A549 (cell line): ENCODE measurements around the gene SH3PXD2A. TPM values are rescaled to one million over a fixed set of nuclear protein-coding genes. Genes with fewer than 3 reads are reported as not detected.

Experiments used
- ATAC-seq, 2 experiments: fragments of 200-7000 bp in 1 of 2; fragments of >200 bp in 1 of 2; cut with Nextera tagmentation in 1 of 2; cut with Tn5 transposase in 1 of 2; 3 replicates each; pipeline versions ENCODE4 v1.8.0 to v1.9.1; 2018 to 2020; ENCODE audit warnings: mild to moderate bottlenecking in 1 of 2, moderate library complexity in 1 of 2
- CTCF ChIA-PET: fragments of 300-600 bp; sonication (Branson Sonifier 250); formaldehyde crosslinking; extraction: SDS; loops from one replicate; lab custom pipeline; 2021; ENCODE audit warnings: antibody characterized with exemption, inconsistent platforms; lab: Yijun Ruan, JAX
- POLR2A ChIA-PET: fragments of 350-600 bp; formaldehyde crosslinking; extraction: SDS; loops from one replicate; lab custom pipeline; 2021; ENCODE audit warnings: antibody characterized with exemption, inconsistent platforms; lab: Yijun Ruan, JAX
- DNase-seq, 2 experiments: peaks; one replicate each; pipeline versions ENCODE4 v3.0.0 to v3.0.0-alpha.2; 2011 to 2016; ENCODE audit warnings: low read depth in 1 of 2, low spot score in 1 of 2
- FAIRE-seq: peaks from 2 replicates; lab custom pipeline; 2011; peaks lifted over from hg19 to GRCh38; lab: Jason Lieb, UNC
- H3K27ac ChIP-seq, 2 experiments: fragments of >200 bp; sonication (Bioruptor Twin); formaldehyde crosslinking; 3 replicates each; pipeline ENCODE4 v1.5.1; 2016 to 2017
- H3K4me1 ChIP-seq: fragments of >200 bp; sonication (Bioruptor Twin); formaldehyde crosslinking; 3 replicates; pipeline ENCODE4 v1.6.1; 2016
- H3K4me2 ChIP-seq: fragments of >200 bp; sonication (Bioruptor Twin); formaldehyde crosslinking; 3 replicates; pipeline ENCODE4 v1.6.1; 2016
- H3K4me3 ChIP-seq: fragments of >200 bp; sonication (Bioruptor Twin); formaldehyde crosslinking; 3 replicates; pipeline ENCODE4 v1.5.1; 2016
- H3K9me3 ChIP-seq: fragments of >200 bp; sonication (Bioruptor Twin); formaldehyde crosslinking; 3 replicates; pipeline ENCODE4 v1.6.1; 2016
- ATOH8 ChIP-seq: fragments of 250-450 bp; sonication (Bioruptor Pico); IDR thresholded peaks from 2 replicates; pipeline ENCODE4 v1.5.0; 2020; ENCODE audit warnings: low read depth, mild to moderate bottlenecking, moderate library complexity
- BCL3 ChIP-seq: fragments of >200 bp; sonication (Bioruptor Twin); formaldehyde crosslinking; IDR thresholded peaks from 3 replicates; pipeline ENCODE4 v1.6.1; 2016
- BHLHE40 ChIP-seq: IDR thresholded peaks from 2 replicates; pipeline ENCODE4 v1.6.1; 2012; ENCODE audit warnings: low read depth, low read length, inconsistent platforms
- CBX2 ChIP-seq: fragments of 200-600 bp; sonication (generic); IDR thresholded peaks from 2 replicates; pipeline ENCODE4 v1.6.1; 2016; ENCODE audit warnings: low read depth, mild to moderate bottlenecking, borderline replicate concordance
- CBX8 ChIP-seq: fragments of 200-600 bp; sonication (generic); IDR thresholded peaks from 2 replicates; pipeline ENCODE4 v1.6.1; 2016
- CEBPB ChIP-seq, 2 experiments: fragments of >200 bp in 1 of 2; sonication (Bioruptor Twin) in 1 of 2; formaldehyde crosslinking in 1 of 2; IDR thresholded peaks; 2 replicates each; pipeline ENCODE4 v1.6.1; 2012 to 2016
- CHD4 ChIP-seq: fragments of 200-600 bp; sonication (generic); IDR thresholded peaks from 2 replicates; pipeline ENCODE4 v1.6.1; 2016; ENCODE audit warnings: antibody characterized with exemption, mild to moderate bottlenecking, borderline replicate concordance
- E2F6 ChIP-seq: IDR thresholded peaks from 2 replicates; pipeline ENCODE4 v1.6.1; 2012; ENCODE audit warnings: low read depth, borderline replicate concordance
- EHMT2 ChIP-seq: fragments of 200-600 bp; sonication (generic); IDR thresholded peaks from 2 replicates; pipeline ENCODE4 v1.6.1; 2016; ENCODE audit warnings: antibody characterized with exemption, low read depth, mild to moderate bottlenecking, moderate library complexity
- EP300 ChIP-seq, 2 experiments: fragments of >200 bp; sonication (Bioruptor Twin); formaldehyde crosslinking; IDR thresholded peaks; 2 replicates in 1 of 2; 3 replicates in 1 of 2; pipeline ENCODE4 v1.6.1; 2016 to 2017
- ESRRA ChIP-seq: fragments of 150-350 bp; IDR thresholded peaks from 2 replicates; pipeline ENCODE4 v1.6.1; 2014; ENCODE audit warnings: mild to moderate bottlenecking, low read length, borderline replicate concordance
- FOSL2 ChIP-seq, 2 experiments: fragments of 450-650 bp in 1 of 2; fragments of >200 bp in 1 of 2; sonication (Bioruptor Twin) in 1 of 2; formaldehyde crosslinking; IDR thresholded peaks; 2 replicates each; pipeline versions ENCODE4 v1.5.0 to v1.6.1; 2016 to 2020; ENCODE audit warnings: mild to moderate bottlenecking in 1 of 2, moderate library complexity in 1 of 2
- FOXS1 ChIP-seq: fragments of 250-450 bp; sonication (Bioruptor Pico); IDR thresholded peaks from 2 replicates; pipeline ENCODE4 v1.5.0; 2020; ENCODE audit warnings: mild to moderate bottlenecking, moderate library complexity
- HOXB13 ChIP-seq: fragments of 250-450 bp; sonication (Bioruptor Pico); IDR thresholded peaks from 2 replicates; pipeline ENCODE4 v1.5.0; 2020; ENCODE audit warnings: low read depth, mild to moderate bottlenecking, moderate library complexity
- JUN ChIP-seq, 2 experiments: fragments of >200 bp; sonication (Bioruptor Twin); formaldehyde crosslinking; IDR thresholded peaks; 2 replicates in 1 of 2; 3 replicates in 1 of 2; pipeline ENCODE4 v1.6.1; 2016 to 2017
- JUNB ChIP-seq: fragments of >200 bp; sonication (Bioruptor Twin); formaldehyde crosslinking; IDR thresholded peaks from 2 replicates; pipeline ENCODE4 v1.6.1; 2016
- KDM5A ChIP-seq: fragments of 200-600 bp; sonication (generic); IDR thresholded peaks from 2 replicates; pipeline ENCODE4 v1.6.1; 2016; ENCODE audit warnings: antibody characterized with exemption, mild to moderate bottlenecking
- NFE2L2 ChIP-seq: fragments of 150-350 bp; conservative IDR thresholded peaks from 2 replicates; pipeline ENCODE4 v1.6.1; 2014; ENCODE audit warnings: low read length
- NPAS2 ChIP-seq: fragments of 250-450 bp; sonication (Bioruptor Pico); IDR thresholded peaks from 2 replicates; pipeline ENCODE4 v1.8.0; 2022; ENCODE audit warnings: mild to moderate bottlenecking, moderate library complexity, borderline replicate concordance
- NR3C1 ChIP-seq: fragments of >200 bp; sonication (Bioruptor Twin); formaldehyde crosslinking; IDR thresholded peaks from 3 replicates; pipeline ENCODE4 v1.6.1; 2017
- PBX3 ChIP-seq: IDR thresholded peaks from 2 replicates; pipeline ENCODE4 v1.6.1; 2012
- PHF8 ChIP-seq: fragments of 200-600 bp; sonication (generic); IDR thresholded peaks from 2 replicates; pipeline ENCODE4 v1.6.1; 2016; ENCODE audit warnings: low read depth, mild to moderate bottlenecking, antibody characterized with exemption, moderate library complexity, borderline replicate concordance
- RAD21 ChIP-seq, 2 experiments: fragments of >200 bp in 1 of 2; sonication (Bioruptor Twin) in 1 of 2; formaldehyde crosslinking in 1 of 2; IDR thresholded peaks in 1 of 2; conservative IDR thresholded peaks in 1 of 2; 2 replicates in 1 of 2; 3 replicates in 1 of 2; pipeline ENCODE4 v1.6.1; 2012 to 2018; ENCODE audit warnings: inconsistent platforms in 1 of 2
- RCOR1 ChIP-seq: fragments of 150-350 bp; IDR thresholded peaks from 2 replicates; pipeline ENCODE4 v1.6.1; 2014; ENCODE audit warnings: antibody characterized with exemption, low read length, low read depth
- RFX5 ChIP-seq: fragments of 450-650 bp; IDR thresholded peaks from 2 replicates; pipeline ENCODE4 v1.7.1; 2014; ENCODE audit warnings: antibody characterized with exemption, mild to moderate bottlenecking, moderate library complexity
- SMC3 ChIP-seq: fragments of >200 bp; sonication (Bioruptor Twin); formaldehyde crosslinking; IDR thresholded peaks from 3 replicates; pipeline ENCODE4 v1.6.1; 2018; ENCODE audit warnings: inconsistent platforms
- TFCP2L1 ChIP-seq: fragments of 250-450 bp; sonication (Bioruptor Pico); IDR thresholded peaks from 2 replicates; pipeline ENCODE4 v1.5.0; 2021; ENCODE audit warnings: mild to moderate bottlenecking
- ZC3H11A ChIP-seq: fragments of 450-650 bp; IDR thresholded peaks from 2 replicates; pipeline ENCODE4 v1.6.1; 2014; ENCODE audit warnings: antibody characterized with exemption, mild to moderate bottlenecking
- ZSCAN20 ChIP-seq: fragments of 250-450 bp; sonication (Bioruptor Pico); IDR thresholded peaks from 2 replicates; pipeline ENCODE4 v1.8.0; 2022; ENCODE audit warnings: mild to moderate bottlenecking, moderate library complexity
- WGBS: methylation state at CpG from one replicate; pipeline ENCODE4 v1.1.6; 2017; ENCODE audit errors: missing lambda C conversion rate; 5-methylcytosine and 5-hydroxymethylcytosine counted together
- polyA plus RNA-seq, 4 experiments: library from polyadenylated mRNA; depleted of rRNA in 3 of 4; stranded (reverse); fragments of >200 nt; fragmentation: RNase III in 1 of 4; extraction: RNeasy Plus Mini Kit Qiagen cat#74134 plus additional on column Dnase treatment in 1 of 4; gene quantifications; 2 replicates in 3 of 4; 3 replicates in 1 of 4; pipeline ENCODE4 v1.2.3, GENCODE V29; 2011 to 2017
- TF ChIP-seq, protein P1 (sequence below): IDR thresholded peaks from 2 replicates; pipeline ENCODE4 v1.6.1; 2012
- TF ChIP-seq, protein P2 (sequence below): fragments of >200 bp; sonication (Bioruptor Twin); formaldehyde crosslinking; IDR thresholded peaks from 3 replicates; pipeline ENCODE4 v1.5.1; 2016

Gene SH3PXD2A
- polyA plus RNA-seq, 2 of the 4 experiments (the other 2 are of a cell fraction): 2.4 to 3.9 TPM

DNA sequence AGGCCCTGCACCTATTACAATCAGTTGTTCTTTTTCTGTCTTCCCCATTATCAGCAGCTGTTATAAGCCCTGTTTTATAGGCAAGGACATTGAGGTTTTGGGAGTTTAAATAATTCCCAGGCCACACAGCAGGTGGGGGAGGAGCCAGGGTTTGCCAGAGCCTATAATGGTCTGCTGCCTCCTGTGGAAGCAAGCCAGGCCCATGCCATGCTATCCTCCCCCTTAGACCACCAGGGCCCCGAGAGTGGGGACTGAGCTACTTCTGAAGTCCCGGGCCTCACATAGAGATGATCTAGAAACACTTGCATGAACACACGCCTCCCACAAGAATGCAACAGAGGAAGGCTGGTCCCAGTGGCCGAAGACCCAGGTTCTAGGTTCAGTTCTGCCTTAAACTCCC, 141.7 kb downstream of the SH3PXD2A start:
- TF ChIP-seq NR3C1: no peak
- no peak for TF ChIP-seq JUN (IDR thresholded peaks at IDR 0.05)
- TF ChIP-seq ZC3H11A: no peak
- no peak for TF ChIP-seq CEBPB (IDR thresholded peaks at IDR 0.05)
- TF ChIP-seq FOSL2 (IDR thresholded peaks at IDR 0.05): no peak
- TF ChIP-seq FOSL2 (CRISPR knock-in tag; IDR thresholded peaks at IDR 0.05): no peak
- no peak for TF ChIP-seq ATOH8
- ATAC-seq (no peak), DNase-seq (no peak), FAIRE-seq (no peak)
- Histone ChIP-seq H3K4me2 (no peak overlapping the region), H3K27ac (peak overlapping the region in 1 of 2 experiments; percentile 35; a peak in 2 of 6 replicates), H3K4me1 (peaks cover 19% of the 10 kb centered on the region; the same call in 2 of the 3 replicates), H3K9me3 (no peaks in the 10 kb centered on the region), H3K4me3 (no peak overlapping the region)
- CTCF ChIA-PET: interaction anchor here (0.8 to 14.5 kb wide), 30 partner anchors 9 to 410 kb away, joined by 3 to 321 read pairs (median 12); partner anchors contain the start of genes SFR1 and SH3PXD2A
- POLR2A ChIA-PET: no interaction called here
- WGBS: 100% methylated on average over 3 of the region's 4 CpGs

DNA sequence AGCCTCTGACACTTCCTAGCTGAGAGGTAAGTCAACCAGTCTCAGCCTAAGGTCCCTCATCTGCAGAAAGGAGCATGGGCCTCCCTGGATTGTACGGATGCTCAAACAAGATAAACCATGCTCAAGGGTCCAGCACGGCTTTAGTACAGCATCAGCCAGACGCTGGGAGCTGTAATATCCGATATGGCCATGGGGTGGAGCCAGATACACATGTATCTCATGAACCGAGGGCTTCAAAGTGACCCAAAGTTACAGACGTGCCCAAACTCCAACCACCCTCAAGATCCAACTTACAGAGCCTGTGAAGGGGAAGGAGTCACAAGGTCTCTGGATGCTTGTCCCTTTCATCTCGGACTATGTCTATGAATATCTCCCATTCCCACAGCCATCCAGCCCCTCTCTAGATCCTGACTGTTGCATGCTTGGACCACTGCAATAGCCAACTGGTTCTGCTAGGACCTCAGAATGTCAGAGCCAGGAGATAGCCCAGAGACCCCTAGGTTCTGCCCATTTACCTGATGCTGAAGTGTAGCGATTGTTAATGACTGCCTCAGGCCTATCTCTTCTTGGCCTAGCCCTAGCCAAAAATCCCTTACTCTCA, 142.4 kb downstream of the SH3PXD2A start:
- Histone ChIP-seq H3K4me3 (no peak overlapping the region), H3K4me2 (no peak overlapping the region), H3K4me1 (peaks cover 19% of the 10 kb centered on the region; the same call in 2 of the 3 replicates), H3K9me3 (no peaks in the 10 kb centered on the region), H3K27ac (peak overlapping the region in 1 of 2 experiments; percentile 35; a peak in 2 of 6 replicates)
- peak; percentile 79 to 90 for ATAC-seq
- CTCF ChIA-PET: interaction anchor here (0.5 to 14.5 kb wide), 64 partner anchors 10 to 884 kb away, joined by 3 to 321 read pairs (median 4); partner anchors contain the start of genes SFR1 and SH3PXD2A
- peak; percentile 71 to 74 for DNase-seq
- POLR2A ChIA-PET: no interaction called here
- peak; percentile 51 for FAIRE-seq
- 14% methylated on average over 8 of the region's 8 CpGs for whole genome bisulfite sequencing
- no peak for TF ChIP-seq CBX8
- TF ChIP-seq, protein P1, sequence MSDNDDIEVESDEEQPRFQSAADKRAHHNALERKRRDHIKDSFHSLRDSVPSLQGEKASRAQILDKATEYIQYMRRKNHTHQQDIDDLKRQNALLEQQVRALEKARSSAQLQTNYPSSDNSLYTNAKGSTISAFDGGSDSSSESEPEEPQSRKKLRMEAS: no peak
- TF ChIP-seq EHMT2: no peak
- no peak for TF ChIP-seq RFX5
- TF ChIP-seq ESRRA: no peak
- no peak for TF ChIP-seq TFCP2L1 (CRISPR knock-in tag)
- TF ChIP-seq CBX2: no peak
- TF ChIP-seq ZSCAN20 (CRISPR knock-in tag): no peak
- no peak for TF ChIP-seq KDM5A
- no peak for TF ChIP-seq NPAS2 (CRISPR knock-in tag)
- TF ChIP-seq SMC3: peak; percentile 98
- no peak for TF ChIP-seq NFE2L2
- no peak for TF ChIP-seq PBX3
- TF ChIP-seq BCL3: no peak
- TF ChIP-seq HOXB13 (CRISPR knock-in tag): no peak
- TF ChIP-seq EP300 (IDR thresholded peaks at IDR 0.05): no peak
- TF ChIP-seq RAD21 (conservative IDR thresholded peaks at IDR 0.05 in 1 of 2, IDR thresholded peaks at IDR 0.05 in 1 of 2): peak; percentile 98
- TF ChIP-seq JUNB: no peak
- TF ChIP-seq PHF8: no peak
- TF ChIP-seq E2F6: no peak
- no peak for TF ChIP-seq CHD4
- no peak for TF ChIP-seq FOXS1 (CRISPR knock-in tag)
- no peak for TF ChIP-seq RCOR1
- TF ChIP-seq, protein P2, sequence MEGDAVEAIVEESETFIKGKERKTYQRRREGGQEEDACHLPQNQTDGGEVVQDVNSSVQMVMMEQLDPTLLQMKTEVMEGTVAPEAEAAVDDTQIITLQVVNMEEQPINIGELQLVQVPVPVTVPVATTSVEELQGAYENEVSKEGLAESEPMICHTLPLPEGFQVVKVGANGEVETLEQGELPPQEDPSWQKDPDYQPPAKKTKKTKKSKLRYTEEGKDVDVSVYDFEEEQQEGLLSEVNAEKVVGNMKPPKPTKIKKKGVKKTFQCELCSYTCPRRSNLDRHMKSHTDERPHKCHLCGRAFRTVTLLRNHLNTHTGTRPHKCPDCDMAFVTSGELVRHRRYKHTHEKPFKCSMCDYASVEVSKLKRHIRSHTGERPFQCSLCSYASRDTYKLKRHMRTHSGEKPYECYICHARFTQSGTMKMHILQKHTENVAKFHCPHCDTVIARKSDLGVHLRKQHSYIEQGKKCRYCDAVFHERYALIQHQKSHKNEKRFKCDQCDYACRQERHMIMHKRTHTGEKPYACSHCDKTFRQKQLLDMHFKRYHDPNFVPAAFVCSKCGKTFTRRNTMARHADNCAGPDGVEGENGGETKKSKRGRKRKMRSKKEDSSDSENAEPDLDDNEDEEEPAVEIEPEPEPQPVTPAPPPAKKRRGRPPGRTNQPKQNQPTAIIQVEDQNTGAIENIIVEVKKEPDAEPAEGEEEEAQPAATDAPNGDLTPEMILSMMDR: peak; percentile 94
- no peak for TF ChIP-seq BHLHE40
- TF ChIP-seq, all 56 proteins: peak for 3
